ENCODE data around the gene NCOA1. TPM values are rescaled to one million over a fixed set of nuclear protein-coding genes. Genes with fewer than 3 reads are reported as not detected.

Gene NCOA1
- polyA plus RNA-seq, 1 donor from 2014 or later: 8.7 TPM

- no peaks in the 10 kb centered on the region for H3K27me3 Mint-ChIP-seq
- peaks cover 0 to 3% (median 0%) of the 10 kb centered on the region in 3 donors for H3K4me1 Mint-ChIP-seq
- peaks cover 17% of the 10 kb centered on the region for H3K36me3 Mint-ChIP-seq
- no peak overlapping the region for H3K27ac Mint-ChIP-seq
- H3K9me3 Mint-ChIP-seq: no peaks in the 10 kb centered on the region
- no peak overlapping the region for H3K4me3 Mint-ChIP-seq
Observed at GRCh38 chr2:24761866-24762265, 270.8 kb downstream of the NCOA1 start.

- no peak overlapping the region for H3K4me3 Mint-ChIP-seq
- no peak overlapping the region for H3K27ac Mint-ChIP-seq
- H3K36me3 Mint-ChIP-seq: peaks cover 17% of the 10 kb centered on the region
- no peaks in the 10 kb centered on the region for H3K9me3 Mint-ChIP-seq
- H3K27me3 Mint-ChIP-seq: no peaks in the 10 kb centered on the region
- peaks cover 0 to 3% (median 0%) of the 10 kb centered on the region in 3 donors for H3K4me1 Mint-ChIP-seq
Observed at GRCh38 chr2:24762518-24762917, 271.5 kb downstream of the NCOA1 start.

GRCh38 chr2:24763843-24764242 lies 272.8 kb downstream of the NCOA1 start:
- Mint-ChIP-seq H3K27ac (no peak overlapping the region), H3K27me3 (no peaks in the 10 kb centered on the region), H3K9me3 (no peaks in the 10 kb centered on the region), H3K4me1 (peaks cover 0 to 3% (median 0%) of the 10 kb centered on the region in 3 donors), H3K36me3 (peaks cover 20% of the 10 kb centered on the region), H3K4me3 (no peak overlapping the region)

GRCh38 chr2:24766609-24767008 lies 275.6 kb downstream of the NCOA1 start:
- Mint-ChIP-seq H3K27ac (peak overlapping the region in 1 of 3 donors; percentile 47), H3K27me3 (no peaks in the 10 kb centered on the region), H3K4me3 (no peak overlapping the region), H3K9me3 (no peaks in the 10 kb centered on the region), H3K36me3 (peaks cover 16% of the 10 kb centered on the region), H3K4me1 (peaks cover 0 to 3% (median 0%) of the 10 kb centered on the region in 3 donors)

GRCh38 chr2:24768013-24768412 lies 277.0 kb downstream of the NCOA1 start:
- Mint-ChIP-seq H3K36me3 (peaks cover 13% of the 10 kb centered on the region), H3K4me1 (peaks cover 0 to 3% (median 0%) of the 10 kb centered on the region in 3 donors)

DNA sequence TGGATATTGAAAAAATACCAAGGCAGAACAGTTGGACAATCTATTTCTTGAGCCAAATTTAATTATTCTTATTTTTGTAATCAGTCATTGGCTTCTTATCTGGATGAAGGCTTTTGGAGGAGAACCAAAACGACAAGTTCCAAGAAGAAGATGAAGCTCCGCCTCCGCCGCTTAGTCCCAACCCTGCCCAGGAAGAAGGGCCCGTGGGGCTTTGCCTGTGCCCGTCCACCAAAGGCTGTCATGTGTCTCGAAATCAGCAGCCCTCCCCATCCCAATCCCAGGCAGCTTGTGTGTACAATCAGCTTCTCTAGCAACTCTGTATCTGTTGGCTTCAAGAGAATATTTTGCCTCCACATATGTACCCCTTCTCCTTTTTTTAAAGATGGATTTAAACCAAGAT lies 277.5 kb downstream of the NCOA1 start:
- Mint-ChIP-seq H3K27ac (no peak overlapping the region), H3K36me3 (peaks cover 13% of the 10 kb centered on the region), H3K4me1 (peaks cover 0 to 3% (median 0%) of the 10 kb centered on the region in 3 donors), H3K27me3 (no peaks in the 10 kb centered on the region), H3K9me3 (no peaks in the 10 kb centered on the region), H3K4me3 (no peak overlapping the region)

More at GRCh38 chr2:24768013-24768412, 277.0 kb downstream of the NCOA1 start:
- Mint-ChIP-seq H3K27me3 (no peaks in the 10 kb centered on the region), H3K4me3 (no peak overlapping the region), H3K9me3 (no peaks in the 10 kb centered on the region), H3K27ac (peak overlapping the region in 1 of 3 donors; percentile 29)

- H3K27ac Mint-ChIP-seq: no peak overlapping the region
- H3K36me3 Mint-ChIP-seq: peaks cover 13% of the 10 kb centered on the region
- no peaks in the 10 kb centered on the region for H3K27me3 Mint-ChIP-seq
- H3K4me3 Mint-ChIP-seq: no peak overlapping the region
- peaks cover 0 to 4% (median 0%) of the 10 kb centered on the region in 3 donors for H3K4me1 Mint-ChIP-seq
- H3K9me3 Mint-ChIP-seq: no peaks in the 10 kb centered on the region
Observed at GRCh38 chr2:24771061-24771460, 280.0 kb downstream of the NCOA1 start.

DNA sequence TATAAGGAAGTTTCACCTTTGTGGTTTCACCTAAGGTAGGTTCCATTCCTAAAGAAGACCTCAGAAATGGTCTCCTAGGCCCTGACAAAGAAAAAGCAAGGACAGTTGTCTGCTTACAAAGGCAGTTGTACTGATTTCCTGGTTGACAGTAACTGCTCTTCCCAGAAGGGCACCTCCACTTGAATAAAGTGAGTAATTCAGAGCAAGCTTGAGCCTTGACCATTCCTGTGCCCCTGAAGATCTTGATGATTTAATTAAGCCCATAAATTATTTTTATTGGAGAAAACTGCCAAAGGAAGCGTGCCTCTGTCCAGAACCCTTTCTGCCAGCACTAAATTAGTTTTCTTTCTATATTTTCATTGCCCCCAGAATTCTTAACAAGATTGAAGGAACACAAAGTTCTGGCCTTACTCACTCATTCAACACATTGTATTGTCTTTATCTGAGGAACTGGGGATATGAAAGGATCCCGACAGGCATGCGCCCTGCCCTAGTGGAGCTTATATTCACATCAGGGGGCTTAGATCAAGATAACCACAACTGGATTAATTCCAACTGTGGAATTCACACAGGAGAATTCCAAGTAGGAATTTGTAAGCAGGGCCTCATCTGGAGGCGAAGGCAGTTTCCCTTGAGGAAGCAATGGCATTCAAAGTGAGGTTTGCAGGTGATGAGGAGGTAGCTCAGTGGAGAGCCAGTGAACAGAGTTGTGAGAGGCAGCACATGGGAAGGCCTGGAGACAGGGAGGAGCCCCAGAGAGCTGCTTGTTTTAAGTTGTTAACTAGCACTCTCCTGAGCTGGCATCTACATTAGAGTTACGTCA lies 280.9 kb downstream of the NCOA1 start:
- peaks cover 9% of the 10 kb centered on the region for H3K36me3 Mint-ChIP-seq
- peak overlapping the region in 1 of 3 donors; percentile 6 for H3K27ac Mint-ChIP-seq
- no peak overlapping the region for H3K4me3 Mint-ChIP-seq
- H3K27me3 Mint-ChIP-seq: no peaks in the 10 kb centered on the region
- peaks cover 0 to 3% (median 0%) of the 10 kb centered on the region in 3 donors for H3K4me1 Mint-ChIP-seq
- H3K9me3 Mint-ChIP-seq: no peaks in the 10 kb centered on the region

GRCh38 chr2:24774373-24774772 lies 283.3 kb downstream of the NCOA1 start:
- Mint-ChIP-seq H3K36me3 (peaks cover 6% of the 10 kb centered on the region), H3K27me3 (no peaks in the 10 kb centered on the region), H3K9me3 (no peaks in the 10 kb centered on the region), H3K4me1 (peaks cover 0 to 3% (median 0%) of the 10 kb centered on the region in 3 donors), H3K4me3 (no peak overlapping the region), H3K27ac (no peak overlapping the region)

DNA sequence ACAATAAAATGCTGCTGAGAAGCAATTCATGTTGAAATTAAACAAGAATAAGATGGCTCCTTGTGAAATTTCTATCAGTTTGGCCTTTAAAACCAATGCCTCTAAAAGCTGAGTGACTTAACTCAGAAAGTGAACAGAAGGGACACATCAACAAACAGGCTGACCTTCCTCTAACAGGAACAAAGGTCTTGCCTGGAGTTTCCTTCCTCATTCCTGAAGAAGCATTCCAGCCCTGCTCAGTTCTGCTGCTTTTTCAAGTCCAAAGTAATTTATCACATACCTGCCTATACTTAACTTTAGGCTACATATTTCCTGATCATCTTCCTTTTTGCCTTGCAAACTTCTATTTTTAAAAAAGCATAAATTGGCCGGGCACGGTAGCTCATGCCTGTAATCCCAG lies 288.1 kb downstream of the NCOA1 start:
- H3K36me3 Mint-ChIP-seq: peaks cover 1% of the 10 kb centered on the region
- H3K27me3 Mint-ChIP-seq: no peaks in the 10 kb centered on the region

GRCh38 chr2:24783641-24784040 lies 292.6 kb downstream of the NCOA1 start:
- no peak overlapping the region for H3K27ac Mint-ChIP-seq
- no peaks in the 10 kb centered on the region for H3K27me3 Mint-ChIP-seq
- no peaks in the 10 kb centered on the region for H3K9me3 Mint-ChIP-seq
- H3K36me3 Mint-ChIP-seq: peaks cover 1% of the 10 kb centered on the region
- no peak overlapping the region for H3K4me3 Mint-ChIP-seq
- peaks cover 14 to 20% (median 17%) of the 10 kb centered on the region in 3 donors for H3K4me1 Mint-ChIP-seq

More for the DNA sequence above, 288.1 kb downstream of the NCOA1 start:
- Mint-ChIP-seq H3K27ac (no peak overlapping the region), H3K9me3 (no peaks in the 10 kb centered on the region), H3K4me1 (peaks cover 0 to 3% (median 0%) of the 10 kb centered on the region in 3 donors), H3K4me3 (no peak overlapping the region)

- no peaks in the 10 kb centered on the region for H3K27me3 Mint-ChIP-seq
- H3K27ac Mint-ChIP-seq: peak overlapping the region; percentile 0 to 94 (median 34)
- no peaks in the 10 kb centered on the region for H3K9me3 Mint-ChIP-seq
- peaks cover 4% of the 10 kb centered on the region for H3K36me3 Mint-ChIP-seq
- peaks cover 14 to 20% (median 17%) of the 10 kb centered on the region in 3 donors for H3K4me1 Mint-ChIP-seq
- peak overlapping the region; percentile 13 to 71 (median 38) for H3K4me3 Mint-ChIP-seq
Observed at GRCh38 chr2:24785671-24786321, 294.7 kb downstream of the NCOA1 start.

DNA sequence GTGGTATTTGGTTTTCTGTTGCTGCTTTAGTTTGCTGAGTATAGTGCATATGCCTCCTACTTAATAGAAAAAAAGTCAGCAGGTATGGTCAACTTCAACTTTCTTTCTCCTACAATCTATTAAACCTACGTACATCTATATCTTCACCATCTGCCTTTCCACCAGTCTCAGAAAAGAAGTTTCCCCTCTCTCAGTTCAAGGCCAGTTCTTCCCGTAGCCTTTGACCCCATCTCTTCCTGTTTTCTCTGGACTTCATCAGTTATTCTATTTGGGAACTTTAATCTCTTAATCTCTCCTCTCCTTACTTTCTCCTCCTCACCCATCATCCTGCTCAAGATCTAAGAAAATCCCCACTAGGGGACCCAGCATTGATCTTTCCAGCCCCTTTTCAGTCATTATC lies 296.5 kb downstream of the NCOA1 start:
- Mint-ChIP-seq H3K4me3 (peak overlapping the region in 3 of 4 donors; percentile 3 to 87 (median 13)), H3K9me3 (no peaks in the 10 kb centered on the region), H3K4me1 (peaks cover 17 to 23% (median 21%) of the 10 kb centered on the region in 3 donors), H3K27me3 (no peaks in the 10 kb centered on the region), H3K36me3 (peaks cover 2% of the 10 kb centered on the region), H3K27ac (peak overlapping the region in 1 of 3 donors; percentile 17)

GRCh38 chr2:24788816-24789215 lies 297.8 kb downstream of the NCOA1 start:
- peaks cover 22 to 30% (median 28%) of the 10 kb centered on the region in 3 donors for H3K4me1 Mint-ChIP-seq
- peak overlapping the region in 2 of 4 donors; percentile 24 to 30 for H3K4me3 Mint-ChIP-seq
- no peak overlapping the region for H3K27ac Mint-ChIP-seq
- H3K36me3 Mint-ChIP-seq: peaks cover 2% of the 10 kb centered on the region
- no peaks in the 10 kb centered on the region for H3K9me3 Mint-ChIP-seq
- H3K27me3 Mint-ChIP-seq: no peaks in the 10 kb centered on the region

GRCh38 chr2:24791452-24791851 lies 300.4 kb downstream of the NCOA1 start:
- H3K36me3 Mint-ChIP-seq: peaks cover 2% of the 10 kb centered on the region
- peaks cover 16 to 24% (median 19%) of the 10 kb centered on the region in 3 donors for H3K4me1 Mint-ChIP-seq
- peak overlapping the region in 2 of 4 donors; percentile 67 to 77 for H3K4me3 Mint-ChIP-seq
- H3K9me3 Mint-ChIP-seq: no peaks in the 10 kb centered on the region
- no peaks in the 10 kb centered on the region for H3K27me3 Mint-ChIP-seq
- peak overlapping the region in 1 of 3 donors; percentile 69 for H3K27ac Mint-ChIP-seq

Measured in IgD-negative memory B cell (primary cell).